Renal pelvis (tissue), 4 donors: Measurements from ENCODE around the gene TSPYL2. TPM values are rescaled to one million over a fixed set of nuclear protein-coding genes. Genes with fewer than 3 reads are reported as not detected.

ENCODE experiments used
- DNase-seq: peaks from one replicate; pipeline ENCODE4 v3.0.0-alpha.2; 2013
- polyA plus RNA-seq, 3 donors: library from polyadenylated mRNA; unstranded; fragments of 120-200 nt; gene quantifications; one replicate each; pipeline ENCODE4 v1.2.1, GENCODE V29; 2013; ENCODE audit not compliant: insufficient read length in 3 of 3

Gene TSPYL2
- polyA plus RNA-seq, 3 donors: 29.2 to 31.2 (median 30.4) TPM

- DNase-seq: no peak
These were observed 33.3 kb downstream of the TSPYL2 start for GRCh38 chrX:53115550-53115874.

- DNase-seq: no peak
These were observed 33.9 kb downstream of the TSPYL2 start for GRCh38 chrX:53116101-53116500.

DNA sequence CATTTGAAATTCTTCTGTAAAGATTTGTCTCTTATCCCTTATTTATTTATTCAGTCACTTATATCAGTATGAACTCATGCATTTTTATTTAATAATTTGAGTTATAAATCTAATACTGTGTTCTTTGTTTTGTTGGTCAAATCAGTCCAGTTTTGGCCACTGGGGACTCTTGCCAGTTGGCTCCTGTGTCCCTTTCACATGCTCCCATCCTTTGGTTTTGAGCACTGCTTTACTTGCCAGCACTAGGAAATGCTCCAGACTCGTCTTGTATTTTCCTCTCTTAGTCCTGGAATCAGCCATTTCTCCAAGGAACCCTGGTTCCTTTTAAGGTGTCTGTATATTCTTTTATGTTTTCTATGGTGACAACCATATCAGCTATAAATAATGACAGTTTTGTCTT lies 39.8 kb downstream of the TSPYL2 start:
- DNase-seq: no peak

DNA sequence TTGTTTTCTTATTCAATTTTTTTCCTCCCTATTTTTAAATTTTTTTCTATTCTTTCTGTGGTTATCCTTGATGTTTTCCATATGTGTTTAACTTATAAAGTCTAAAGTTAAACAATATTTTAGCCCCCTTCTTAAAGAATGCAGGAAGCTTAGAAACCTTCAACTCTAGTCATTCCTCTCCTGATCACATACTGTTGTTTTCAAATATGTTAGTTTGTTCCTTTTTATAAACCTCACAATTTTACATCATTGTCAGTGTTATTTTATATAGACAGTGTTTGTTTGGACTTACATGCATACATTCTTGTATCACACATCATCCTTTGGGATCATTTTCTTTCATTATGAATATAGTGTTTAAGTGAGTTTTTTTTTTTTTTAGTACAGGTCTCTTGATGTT lies 43.3 kb downstream of the TSPYL2 start:
- no peak for DNase-seq

GRCh38 chrX:53126377-53126776 lies 44.2 kb downstream of the TSPYL2 start:
- no peak for DNase-seq

DNA sequence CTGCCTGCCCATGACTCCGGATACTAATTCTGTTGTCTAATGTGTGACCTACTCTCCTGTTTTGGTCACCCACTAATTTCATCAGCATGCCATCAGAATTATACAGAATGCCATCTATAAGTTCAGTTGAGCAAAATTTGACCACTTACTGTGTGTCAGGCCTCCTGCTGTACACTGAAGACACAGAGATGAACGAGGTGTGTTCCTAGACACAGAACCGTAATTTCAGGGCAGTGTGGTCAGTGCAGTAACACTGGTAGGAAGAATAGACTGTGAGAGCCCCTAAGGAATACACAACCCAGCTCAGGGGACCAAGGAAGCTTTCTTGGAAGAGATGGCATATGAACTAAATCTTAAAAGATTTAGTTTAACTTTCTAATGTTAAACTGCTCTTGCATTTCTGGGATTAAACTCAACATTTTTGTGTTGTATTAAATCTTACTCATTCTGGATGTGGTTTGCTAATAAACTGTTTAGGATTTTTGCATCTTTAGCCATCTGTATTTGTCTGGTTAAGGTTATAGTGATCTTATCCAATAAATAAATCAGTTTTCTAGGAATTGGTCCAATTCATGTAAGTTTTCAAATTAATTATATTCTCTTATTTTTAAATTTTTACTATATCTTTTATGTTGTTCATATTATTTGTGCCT lies 46.1 kb downstream of the TSPYL2 start:
- DNase-seq: no peak

DNA sequence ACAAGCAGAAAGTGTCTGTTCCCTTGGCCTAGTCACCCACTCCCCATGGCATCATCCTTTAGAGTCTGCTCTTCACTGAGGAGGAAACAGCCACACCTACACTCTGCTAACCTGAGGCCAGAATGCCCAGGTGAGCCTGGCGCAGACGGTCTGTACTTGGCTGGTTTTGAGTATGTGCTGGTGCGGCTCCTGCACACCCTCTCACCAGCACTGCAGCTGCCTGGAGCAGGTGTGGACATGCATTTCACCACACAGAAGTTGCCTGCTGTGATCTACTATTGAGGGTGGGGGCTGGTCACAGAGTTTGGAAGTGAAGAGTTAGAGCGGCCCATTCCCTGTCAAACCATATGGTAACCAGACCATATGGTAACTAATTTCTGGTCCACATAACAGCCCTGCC lies 51.2 kb downstream of the TSPYL2 start:
- DNase-seq: no peak

- DNase-seq: no peak
These were observed 53.4 kb downstream of the TSPYL2 start for GRCh38 chrX:53135581-53135980.

Other genes starting within 250 kb of the TSPYL2 start
- not detected for gene XAGE3, start 214.3 kb upstream of the TSPYL2 start, polyA plus RNA-seq
- 10 to 100 TPM; 17.6 to 20.1 (median 19.7) TPM for gene FAM156B, start 185.0 kb upstream of the TSPYL2 start, polyA plus RNA-seq
- gene FAM156A, start 123.8 kb upstream of the TSPYL2 start, polyA plus RNA-seq: 10 to 100 TPM; 24.8 to 43.7 (median 41.7) TPM
- 10 to 100 TPM; 13.8 to 28.1 (median 24.2) TPM for gene GPR173, start 33.6 kb upstream of the TSPYL2 start, polyA plus RNA-seq
- 10 to 100 TPM in 2 of 3 donors, 1 to 10 TPM in 1; 8.5 to 24.0 (median 20.8) TPM for gene KANTR, start 11.8 kb downstream of the TSPYL2 start, polyA plus RNA-seq
- 100 to 1,000 TPM in 1 of 3 donors, 10 to 100 TPM in 2; 69.3 to 113 (median 80.1) TPM for gene KDM5C, start 142.8 kb downstream of the TSPYL2 start, polyA plus RNA-seq
- gene IQSEC2, start 199.2 kb downstream of the TSPYL2 start, polyA plus RNA-seq: 10 to 100 TPM; 15.0 to 20.5 (median 18.9) TPM